HEK293 (cell line): ENCODE data around the gene NFKBIB.

ENCODE experiments used
- CTCF ChIA-PET: fragments of 350-600 bp; formaldehyde crosslinking; extraction: SDS; loops from one replicate; lab custom pipeline; 2021; ENCODE audit warnings: antibody characterized with exemption; lab: Yijun Ruan, JAX
- POLR2A ChIA-PET: fragments of 300-600 bp; formaldehyde crosslinking; extraction: SDS; loops from one replicate; lab custom pipeline; 2020; ENCODE audit warnings: antibody characterized with exemption, inconsistent platforms; lab: Yijun Ruan, JAX
- H3K27ac ChIP-seq: fragments of 200-500 bp; sonication (Bioruptor generic); 2 replicates; pipeline ENCODE4 v1.5.1; 2014; ENCODE audit warnings: low read depth, low read length, control low read depth, inconsistent platforms; ENCODE audit errors: extremely low read depth
- H3K36me3 ChIP-seq, 2 experiments: fragments of 200-500 bp in 1 of 2; sonication (Bioruptor generic) in 1 of 2; 1 replicate in 1 of 2; 2 replicates in 1 of 2; pipeline ENCODE4 v1.5.1; 2014 to 2017; ENCODE audit warnings: inconsistent platforms in 2 of 2, low read length in 2 of 2; ENCODE audit not compliant: control insufficient read depth in 2 of 2, insufficient read depth in 1 of 2
- H3K4me1 ChIP-seq: fragments of 200-500 bp; sonication (Bioruptor generic); 2 replicates; pipeline ENCODE4 v1.5.1; 2014; ENCODE audit warnings: mild to moderate bottlenecking, low read length, inconsistent platforms; ENCODE audit not compliant: control insufficient read depth, insufficient read depth
- H3K4me3 ChIP-seq: 2 replicates; pipeline ENCODE4 v1.5.1; 2011; ENCODE audit warnings: low read depth, mild to moderate bottlenecking, control low read depth, low read length, moderate library complexity
- H3K9me3 ChIP-seq: fragments of 200-500 bp; sonication (Bioruptor generic); 2 replicates; pipeline ENCODE4 v1.5.1; 2014; ENCODE audit warnings: low read depth, low read length, inconsistent platforms; ENCODE audit not compliant: control insufficient read depth, insufficient read depth
- BCL11A ChIP-seq: fragments of 450-650 bp; formaldehyde crosslinking; IDR thresholded peaks from 2 replicates; pipeline ENCODE4 v1.5.1; 2016; ENCODE audit warnings: low read depth, missing biosample characterization, missing genetic modification characterization
- IKZF3 ChIP-seq: fragments of 450-650 bp; IDR thresholded peaks from 2 replicates; pipeline ENCODE4 v1.5.0; 2018; ENCODE audit warnings: missing biosample characterization, mild to moderate bottlenecking, missing genetic modification characterization, moderate library complexity
- KLF8 ChIP-seq: fragments of 450-650 bp; formaldehyde crosslinking; IDR thresholded peaks from 2 replicates; pipeline ENCODE4 v1.5.1; 2016; ENCODE audit warnings: missing biosample characterization, missing genetic modification characterization
- OVOL3 ChIP-seq: fragments of 450-650 bp; formaldehyde crosslinking; IDR thresholded peaks from 2 replicates; pipeline ENCODE4 v1.5.1; 2016; ENCODE audit warnings: missing biosample characterization, missing genetic modification characterization
- SP3 ChIP-seq: fragments of 450-650 bp; formaldehyde crosslinking; IDR thresholded peaks from 2 replicates; pipeline ENCODE4 v1.5.1; 2016; ENCODE audit warnings: missing biosample characterization, missing genetic modification characterization
- YY1 ChIP-seq: fragments of 450-650 bp; formaldehyde crosslinking; IDR thresholded peaks from 2 replicates; pipeline ENCODE4 v1.5.1; 2018; ENCODE audit warnings: missing biosample characterization, missing genetic modification characterization
- ZBTB1 ChIP-seq: fragments of 450-650 bp; formaldehyde crosslinking; IDR thresholded peaks from 2 replicates; pipeline ENCODE4 v1.5.1; 2016; ENCODE audit warnings: missing biosample characterization, missing genetic modification characterization
- ZBTB48 ChIP-seq: fragments of 450-650 bp; formaldehyde crosslinking; IDR thresholded peaks from 2 replicates; pipeline ENCODE4 v1.5.1; 2016; ENCODE audit warnings: missing biosample characterization, missing genetic modification characterization
- ZNF223 ChIP-seq: fragments of 450-650 bp; formaldehyde crosslinking; IDR thresholded peaks from 2 replicates; pipeline ENCODE4 v1.5.1; 2016; ENCODE audit warnings: missing biosample characterization, missing genetic modification characterization
- ZNF292 ChIP-seq: fragments of 450-650 bp; formaldehyde crosslinking; IDR thresholded peaks from 2 replicates; pipeline ENCODE4 v1.5.1; 2016; ENCODE audit warnings: low read depth, missing biosample characterization, missing genetic modification characterization, borderline replicate concordance
- ZNF302 ChIP-seq: fragments of 450-650 bp; formaldehyde crosslinking; IDR thresholded peaks from 2 replicates; pipeline ENCODE4 v1.5.1; 2016; ENCODE audit warnings: missing biosample characterization, missing genetic modification characterization, low read depth
- ZNF416 ChIP-seq: fragments of 450-650 bp; formaldehyde crosslinking; IDR thresholded peaks from 2 replicates; pipeline ENCODE4 v1.5.1; 2016; ENCODE audit warnings: missing biosample characterization, missing genetic modification characterization
- ZNF48 ChIP-seq: fragments of 450-650 bp; formaldehyde crosslinking; IDR thresholded peaks from 2 replicates; pipeline ENCODE4 v1.5.1; 2016; ENCODE audit warnings: missing biosample characterization, missing genetic modification characterization
- ZNF501 ChIP-seq: fragments of 450-650 bp; formaldehyde crosslinking; IDR thresholded peaks from 2 replicates; pipeline ENCODE4 v1.5.1; 2016; ENCODE audit warnings: missing biosample characterization, missing genetic modification characterization
- ZNF658 ChIP-seq: fragments of 450-650 bp; formaldehyde crosslinking; IDR thresholded peaks from 2 replicates; pipeline ENCODE4; 2016; ENCODE audit warnings: missing biosample characterization, missing genetic modification characterization
- ZNF768 ChIP-seq: fragments of 450-650 bp; formaldehyde crosslinking; IDR thresholded peaks from 2 replicates; pipeline ENCODE4 v1.5.1; 2018; ENCODE audit warnings: missing biosample characterization, mild to moderate bottlenecking, missing genetic modification characterization
- ZSCAN23 ChIP-seq: fragments of 450-650 bp; formaldehyde crosslinking; IDR thresholded peaks from 2 replicates; pipeline ENCODE4 v1.5.1; 2016; ENCODE audit warnings: missing biosample characterization, missing genetic modification characterization
- ZSCAN30 ChIP-seq: fragments of 450-650 bp; IDR thresholded peaks from 2 replicates; pipeline ENCODE4 v1.5.1; 2018; ENCODE audit warnings: missing biosample characterization, mild to moderate bottlenecking, missing genetic modification characterization, moderate library complexity
- TF ChIP-seq, protein P1 (sequence below): fragments of 450-650 bp; formaldehyde crosslinking; IDR thresholded peaks from 2 replicates; pipeline ENCODE4 v1.5.1; 2017; ENCODE audit warnings: missing biosample characterization, missing genetic modification characterization
- TF ChIP-seq, protein P2 (sequence below): fragments of 450-650 bp; formaldehyde crosslinking; IDR thresholded peaks from 2 replicates; pipeline ENCODE4 v1.5.1; 2017; ENCODE audit warnings: missing biosample characterization, missing genetic modification characterization
- TF ChIP-seq, protein P3 (sequence below): fragments of 450-650 bp; formaldehyde crosslinking; IDR thresholded peaks from 2 replicates; pipeline ENCODE4 v1.5.1; 2017; ENCODE audit warnings: missing biosample characterization, missing genetic modification characterization
- TF ChIP-seq, protein P4 (sequence below): fragments of 450-650 bp; formaldehyde crosslinking; IDR thresholded peaks from 2 replicates; pipeline ENCODE4 v1.5.1; 2016; ENCODE audit warnings: missing biosample characterization, missing genetic modification characterization
- TF ChIP-seq, protein P5 (sequence below): fragments of 450-650 bp; IDR thresholded peaks from 2 replicates; pipeline ENCODE4 v1.5.1; 2018; ENCODE audit warnings: missing biosample characterization, mild to moderate bottlenecking, missing genetic modification characterization
- TF ChIP-seq, protein P6 (sequence below): fragments of 450-650 bp; formaldehyde crosslinking; IDR thresholded peaks from 2 replicates; pipeline ENCODE4 v1.5.1; 2016; ENCODE audit warnings: missing biosample characterization, missing genetic modification characterization

The NFKBIB gene

DNA sequence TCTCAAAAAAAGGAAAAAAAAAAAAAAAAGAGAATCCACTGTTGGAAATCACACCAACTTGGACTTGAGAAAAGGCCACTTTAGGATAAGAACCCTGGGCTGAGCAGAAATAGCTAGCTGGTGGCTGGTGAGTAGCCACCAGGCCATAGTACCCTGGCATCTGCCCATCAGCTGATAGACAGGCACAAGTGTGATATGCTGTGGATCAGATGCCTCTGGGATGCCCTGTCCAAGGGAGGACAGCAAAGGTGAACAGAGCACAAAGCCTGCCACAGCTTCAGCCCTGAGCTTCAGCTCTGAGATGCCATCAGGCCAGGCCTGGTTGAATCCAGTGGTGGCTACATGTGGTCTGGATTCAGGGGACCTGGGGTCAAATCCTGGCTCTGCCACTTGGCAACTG, 9.1 kb upstream of the NFKBIB start:
- Histone ChIP-seq H3K4me1 (peaks cover 3% of the 10 kb centered on the region; the same call in 1 of the 2 replicates), H3K9me3 (no peaks in the 10 kb centered on the region), H3K4me3 (no peak overlapping the region), H3K27ac (no peak overlapping the region), H3K36me3 (peaks cover 29 to 31% of the 10 kb centered on the region in 2 experiments)
- ChIA-PET CTCF (interaction anchor here (0.7 to 3.0 kb wide), 3 partner anchors 42 to 488 kb away, joined by 3 to 13 read pairs (median 4); partner anchors contain the start of gene FAM98C), POLR2A (interaction anchor here (0.7 to 2.3 kb wide), 3 partner anchors 9 to 41 kb away, joined by 3 to 6 read pairs (median 4); partner anchors contain the start of genes NFKBIB and SIRT2)
- no peak for TF ChIP-seq IKZF3
- TF ChIP-seq ZBTB1 (tag by site-specific recombination): no peak
- TF ChIP-seq, protein P1, sequence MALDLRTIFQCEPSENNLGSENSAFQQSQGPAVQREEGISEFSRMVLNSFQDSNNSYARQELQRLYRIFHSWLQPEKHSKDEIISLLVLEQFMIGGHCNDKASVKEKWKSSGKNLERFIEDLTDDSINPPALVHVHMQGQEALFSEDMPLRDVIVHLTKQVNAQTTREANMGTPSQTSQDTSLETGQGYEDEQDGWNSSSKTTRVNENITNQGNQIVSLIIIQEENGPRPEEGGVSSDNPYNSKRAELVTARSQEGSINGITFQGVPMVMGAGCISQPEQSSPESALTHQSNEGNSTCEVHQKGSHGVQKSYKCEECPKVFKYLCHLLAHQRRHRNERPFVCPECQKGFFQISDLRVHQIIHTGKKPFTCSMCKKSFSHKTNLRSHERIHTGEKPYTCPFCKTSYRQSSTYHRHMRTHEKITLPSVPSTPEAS: no peak
- TF ChIP-seq ZNF768: no peak
- no peak for TF ChIP-seq ZNF292
- TF ChIP-seq KLF8: no peak
- TF ChIP-seq ZNF658 (tag by site-specific recombination): no peak
- no peak for TF ChIP-seq ZNF223 (tag by site-specific recombination)
- TF ChIP-seq, protein P2, sequence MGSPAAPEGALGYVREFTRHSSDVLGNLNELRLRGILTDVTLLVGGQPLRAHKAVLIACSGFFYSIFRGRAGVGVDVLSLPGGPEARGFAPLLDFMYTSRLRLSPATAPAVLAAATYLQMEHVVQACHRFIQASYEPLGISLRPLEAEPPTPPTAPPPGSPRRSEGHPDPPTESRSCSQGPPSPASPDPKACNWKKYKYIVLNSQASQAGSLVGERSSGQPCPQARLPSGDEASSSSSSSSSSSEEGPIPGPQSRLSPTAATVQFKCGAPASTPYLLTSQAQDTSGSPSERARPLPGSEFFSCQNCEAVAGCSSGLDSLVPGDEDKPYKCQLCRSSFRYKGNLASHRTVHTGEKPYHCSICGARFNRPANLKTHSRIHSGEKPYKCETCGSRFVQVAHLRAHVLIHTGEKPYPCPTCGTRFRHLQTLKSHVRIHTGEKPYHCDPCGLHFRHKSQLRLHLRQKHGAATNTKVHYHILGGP: no peak
- TF ChIP-seq, protein P3, sequence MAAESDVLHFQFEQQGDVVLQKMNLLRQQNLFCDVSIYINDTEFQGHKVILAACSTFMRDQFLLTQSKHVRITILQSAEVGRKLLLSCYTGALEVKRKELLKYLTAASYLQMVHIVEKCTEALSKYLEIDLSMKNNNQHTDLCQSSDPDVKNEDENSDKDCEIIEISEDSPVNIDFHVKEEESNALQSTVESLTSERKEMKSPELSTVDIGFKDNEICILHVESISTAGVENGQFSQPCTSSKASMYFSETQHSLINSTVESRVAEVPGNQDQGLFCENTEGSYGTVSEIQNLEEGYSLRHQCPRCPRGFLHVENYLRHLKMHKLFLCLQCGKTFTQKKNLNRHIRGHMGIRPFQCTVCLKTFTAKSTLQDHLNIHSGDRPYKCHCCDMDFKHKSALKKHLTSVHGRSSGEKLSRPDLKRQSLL: no peak

DNA sequence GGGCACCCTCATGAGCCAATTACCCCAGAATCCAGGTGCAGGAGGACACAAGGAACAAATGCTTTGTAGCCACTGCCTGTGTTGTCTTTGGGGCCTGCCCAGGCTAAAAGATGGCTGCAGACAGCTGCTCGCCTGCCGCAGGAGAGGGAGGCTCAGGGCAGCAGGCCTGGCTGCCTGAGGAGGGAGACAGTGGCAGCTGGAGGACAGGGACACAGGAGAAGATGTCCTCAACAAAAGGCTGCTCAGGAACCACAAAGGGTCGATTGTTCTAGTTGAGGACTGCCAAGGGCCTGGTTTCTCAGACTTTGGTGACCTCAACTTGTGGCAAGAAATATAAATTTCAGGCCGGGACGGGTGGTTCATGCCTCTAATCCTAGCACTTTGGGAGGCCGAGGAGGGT, 8.0 kb upstream of the NFKBIB start:
- H3K4me3 ChIP-seq: no peak overlapping the region
- POLR2A ChIA-PET: interaction anchor here (0.7 to 2.3 kb wide), 2 partner anchors 26 to 43 kb away, joined by 3 to 6 read pairs; no protein-coding TSS in a partner anchor

More for the DNA sequence above, 8.0 kb upstream of the NFKBIB start:
- peaks cover 3% of the 10 kb centered on the region; the same call in 1 of the 2 replicates for H3K4me1 ChIP-seq
- no peak overlapping the region for H3K27ac ChIP-seq
- no peaks in the 10 kb centered on the region for H3K9me3 ChIP-seq
- TF ChIP-seq ZSCAN30 (tag by site-specific recombination): no peak
- no peak for TF ChIP-seq ZSCAN23 (tag by site-specific recombination)
- TF ChIP-seq, protein P4, sequence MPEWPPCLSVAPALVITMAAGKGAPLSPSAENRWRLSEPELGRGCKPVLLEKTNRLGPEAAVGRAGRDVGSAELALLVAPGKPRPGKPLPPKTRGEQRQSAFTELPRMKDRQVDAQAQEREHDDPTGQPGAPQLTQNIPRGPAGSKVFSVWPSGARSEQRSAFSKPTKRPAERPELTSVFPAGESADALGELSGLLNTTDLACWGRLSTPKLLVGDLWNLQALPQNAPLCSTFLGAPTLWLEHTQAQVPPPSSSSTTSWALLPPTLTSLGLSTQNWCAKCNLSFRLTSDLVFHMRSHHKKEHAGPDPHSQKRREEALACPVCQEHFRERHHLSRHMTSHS (tag by site-specific recombination): no peak
- no peak for TF ChIP-seq ZNF48 (tag by site-specific recombination)
- TF ChIP-seq, protein P5, sequence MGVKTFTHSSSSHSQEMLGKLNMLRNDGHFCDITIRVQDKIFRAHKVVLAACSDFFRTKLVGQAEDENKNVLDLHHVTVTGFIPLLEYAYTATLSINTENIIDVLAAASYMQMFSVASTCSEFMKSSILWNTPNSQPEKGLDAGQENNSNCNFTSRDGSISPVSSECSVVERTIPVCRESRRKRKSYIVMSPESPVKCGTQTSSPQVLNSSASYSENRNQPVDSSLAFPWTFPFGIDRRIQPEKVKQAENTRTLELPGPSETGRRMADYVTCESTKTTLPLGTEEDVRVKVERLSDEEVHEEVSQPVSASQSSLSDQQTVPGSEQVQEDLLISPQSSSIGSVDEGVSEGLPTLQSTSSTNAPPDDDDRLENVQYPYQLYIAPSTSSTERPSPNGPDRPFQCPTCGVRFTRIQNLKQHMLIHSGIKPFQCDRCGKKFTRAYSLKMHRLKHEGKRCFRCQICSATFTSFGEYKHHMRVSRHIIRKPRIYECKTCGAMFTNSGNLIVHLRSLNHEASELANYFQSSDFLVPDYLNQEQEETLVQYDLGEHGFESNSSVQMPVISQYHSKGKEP (tag by site-specific recombination): no peak
- no peak for TF ChIP-seq ZNF416 (tag by site-specific recombination)
- no peak for TF ChIP-seq SP3 (tag by site-specific recombination)
- no peak for TF ChIP-seq OVOL3 (tag by site-specific recombination)
- TF ChIP-seq BCL11A (tag by site-specific recombination): no peak
- TF ChIP-seq, protein P6, sequence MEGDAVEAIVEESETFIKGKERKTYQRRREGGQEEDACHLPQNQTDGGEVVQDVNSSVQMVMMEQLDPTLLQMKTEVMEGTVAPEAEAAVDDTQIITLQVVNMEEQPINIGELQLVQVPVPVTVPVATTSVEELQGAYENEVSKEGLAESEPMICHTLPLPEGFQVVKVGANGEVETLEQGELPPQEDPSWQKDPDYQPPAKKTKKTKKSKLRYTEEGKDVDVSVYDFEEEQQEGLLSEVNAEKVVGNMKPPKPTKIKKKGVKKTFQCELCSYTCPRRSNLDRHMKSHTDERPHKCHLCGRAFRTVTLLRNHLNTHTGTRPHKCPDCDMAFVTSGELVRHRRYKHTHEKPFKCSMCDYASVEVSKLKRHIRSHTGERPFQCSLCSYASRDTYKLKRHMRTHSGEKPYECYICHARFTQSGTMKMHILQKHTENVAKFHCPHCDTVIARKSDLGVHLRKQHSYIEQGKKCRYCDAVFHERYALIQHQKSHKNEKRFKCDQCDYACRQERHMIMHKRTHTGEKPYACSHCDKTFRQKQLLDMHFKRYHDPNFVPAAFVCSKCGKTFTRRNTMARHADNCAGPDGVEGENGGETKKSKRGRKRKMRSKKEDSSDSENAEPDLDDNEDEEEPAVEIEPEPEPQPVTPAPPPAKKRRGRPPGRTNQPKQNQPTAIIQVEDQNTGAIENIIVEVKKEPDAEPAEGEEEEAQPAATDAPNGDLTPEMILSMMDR: no peak
- TF ChIP-seq ZNF302: no peak
- no peak for TF ChIP-seq ZBTB48 (tag by site-specific recombination)
- TF ChIP-seq YY1 (tag by site-specific recombination): no peak
- no peak for TF ChIP-seq ZNF501 (tag by site-specific recombination)
- CTCF ChIA-PET: interaction anchor here (1.0 to 3.0 kb wide), 2 partner anchors 39 to 489 kb away, joined by 3 to 13 read pairs; partner anchors contain the start of genes FAM98C, MRPS12 and SARS2
- H3K36me3 ChIP-seq: peaks cover 24 to 31% of the 10 kb centered on the region in 2 experiments
